ENCODE data around the gene C11orf16.

- no peak for TF ChIP-seq CTCF (conservative IDR thresholded peaks at IDR 0.05; ENCODE audit: low read depth, low read length)
- no peak for TF ChIP-seq EZH2 (IDR thresholded peaks at IDR 0.05; ENCODE audit: low read length, unreplicated experiment)
- no peak for TF ChIP-seq EZH2phosphoT487 (IDR thresholded peaks at IDR 0.05; ENCODE audit: borderline replicate concordance, low read length)
Observed at GRCh38 chr11:8937159-8937558, 4.4 kb upstream of the C11orf16 start.
